Lung (tissue), 12 donors: ENCODE results near the gene CNNM4. TPM values are rescaled to one million over a fixed set of nuclear protein-coding genes. Genes with fewer than 3 reads are reported as not detected.

Experiments
- ATAC-seq: fragments of 200-7000 bp; cut with Tn5 transposase; one replicate; pipeline ENCODE4 v1.9.1; 2020; ENCODE audit warnings: moderate number of reproducible peaks; ENCODE audit not compliant: insufficient read depth, low FRiP score
- DNase-seq, 3 donors: peaks; one replicate each; pipeline ENCODE4 v3.0.0-alpha.2; 2013 to 2017
- H3K27ac ChIP-seq, 2 donors: one replicate each; pipeline ENCODE4 v1.5.1; 2013; ENCODE audit warnings: mild to moderate bottlenecking in 2 of 2, moderate library complexity in 2 of 2, control low read depth in 1 of 2, inconsistent platforms in 1 of 2, low read depth in 1 of 2, low read length in 1 of 2
- H3K27me3 ChIP-seq, 3 donors: one replicate each; pipeline ENCODE4 v1.5.1; 2013; ENCODE audit warnings: low read length in 2 of 3; ENCODE audit not compliant: control insufficient read depth in 3 of 3, insufficient read depth in 3 of 3
- H3K36me3 ChIP-seq, 4 donors: one replicate each; pipeline ENCODE4 v1.5.1; 2013; ENCODE audit warnings: low read length in 4 of 4, mild to moderate bottlenecking in 1 of 4, moderate library complexity in 1 of 4; ENCODE audit not compliant: control insufficient read depth in 4 of 4, insufficient read depth in 4 of 4
- H3K4me1 ChIP-seq, 5 donors: one replicate each; pipeline ENCODE4 v1.5.1; 2013; ENCODE audit warnings: low read length in 5 of 5, mild to moderate bottlenecking in 2 of 5, moderate library complexity in 1 of 5; ENCODE audit not compliant: control insufficient read depth in 5 of 5, insufficient read depth in 5 of 5
- H3K4me3 ChIP-seq: one replicate; pipeline ENCODE4 v1.5.1; 2013; ENCODE audit warnings: mild to moderate bottlenecking, control low read depth, moderate library complexity
- H3K9ac ChIP-seq, 2 donors: one replicate each; pipeline ENCODE4 v1.5.1; 2013; ENCODE audit warnings: low read length in 2 of 2, control low read depth in 1 of 2; ENCODE audit not compliant: insufficient read depth in 1 of 2
- H3K9me3 ChIP-seq, 4 donors: one replicate each; pipeline ENCODE4 v1.5.1; 2013; ENCODE audit warnings: low read length in 3 of 4, mild to moderate bottlenecking in 1 of 4, moderate library complexity in 1 of 4; ENCODE audit not compliant: control insufficient read depth in 4 of 4, insufficient read depth in 3 of 4
- CTCF ChIP-seq: IDR thresholded peaks from 2 replicates; pipeline ENCODE4 v1.5.1; 2012; ENCODE audit warnings: mild to moderate bottlenecking; ENCODE audit errors: control extremely low read depth, extremely low read depth
- WGBS, 2 donors: extraction: QIAGEN DNeasy Blood & Tissue Kit; methylation state at CpG; one replicate each; pipeline ENCODE4 v1.1.7; 2013; 5-methylcytosine and 5-hydroxymethylcytosine counted together
- polyA plus RNA-seq, 2 donors: library from polyadenylated mRNA; stranded (reverse); fragments of 200-250 nt; gene quantifications; one replicate each; pipeline ENCODE4 v1.2.1, GENCODE V29; 2013
- total RNA-seq, 2 donors: library from RNA; depleted of rRNA in 1 of 2; stranded (reverse); fragments of >200 nt in 1 of 2; gene quantifications; one replicate each; pipeline ENCODE4 v1.2.1, GENCODE V29; 2014 to 2021
- donor health status: control.
- donor health status: control.
- donor health status: Bipolar disorder and iron deficiency.
- donor health status: healthy.
- donor health status: DM: yes; HTN: yes; CAD: no.

Gene CNNM4
- total and polyA plus RNA-seq, 4 donors: 4.0 to 19.8 (median 12.3) TPM

- no peak for TF ChIP-seq CTCF
- Histone ChIP-seq H3K4me1 (peaks cover 3 to 13% (median 6%) of the 10 kb centered on the region in 5 donors), H3K9ac (no peak overlapping the region), H3K27ac (no peak overlapping the region), H3K27me3 (no peaks in the 10 kb centered on the region), H3K9me3 (no peaks in the 10 kb centered on the region), H3K36me3 (peaks cover 0 to 12% (median 9%) of the 10 kb centered on the region in 4 donors), H3K4me3 (no peak overlapping the region)
- ATAC-seq (no peak), DNase-seq (no peak)
- WGBS, 2 donors: 89 to 93% methylated on average over 12 of the region's 12 CpGs
Observed at GRCh38 chr2:96809951-96810782, 49.5 kb downstream of the CNNM4 start.

DNA sequence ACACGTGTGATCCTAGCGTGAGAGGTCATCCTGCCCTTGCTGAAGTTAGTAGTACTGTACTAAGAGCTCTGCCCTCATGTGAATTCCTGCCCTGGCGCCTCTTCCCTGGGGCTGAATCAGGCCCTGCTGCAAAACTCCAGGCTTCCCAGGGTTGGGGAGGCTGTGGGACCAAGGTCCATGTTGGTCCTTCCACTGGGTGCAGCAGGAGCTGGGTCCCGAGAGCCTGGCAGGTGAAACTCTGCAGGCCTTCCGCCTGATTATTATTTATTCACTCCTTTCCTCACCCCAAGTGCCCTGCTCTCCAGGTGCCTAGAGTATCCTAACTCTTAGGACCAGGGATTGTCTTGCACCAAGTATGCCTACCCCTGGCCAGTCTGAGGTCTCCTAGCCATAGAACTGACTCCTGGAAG lies 50.1 kb downstream of the CNNM4 start:
- 83 to 96% methylated on average over 5 of the region's 5 CpGs for WGBS, 2 donors
- no peak overlapping the region for H3K4me3 ChIP-seq
- H3K36me3 ChIP-seq: peaks cover 0 to 12% (median 9%) of the 10 kb centered on the region in 4 donors
- DNase-seq (no peak), ATAC-seq (no peak)
- H3K4me1 ChIP-seq: peaks cover 3 to 13% (median 7%) of the 10 kb centered on the region in 5 donors
- H3K9ac ChIP-seq: no peak overlapping the region
- no peaks in the 10 kb centered on the region for H3K9me3 ChIP-seq
- H3K27me3 ChIP-seq: no peaks in the 10 kb centered on the region
- TF ChIP-seq CTCF: no peak
- H3K27ac ChIP-seq: peak overlapping the region in 1 of 2 donors; percentile 37

DNA sequence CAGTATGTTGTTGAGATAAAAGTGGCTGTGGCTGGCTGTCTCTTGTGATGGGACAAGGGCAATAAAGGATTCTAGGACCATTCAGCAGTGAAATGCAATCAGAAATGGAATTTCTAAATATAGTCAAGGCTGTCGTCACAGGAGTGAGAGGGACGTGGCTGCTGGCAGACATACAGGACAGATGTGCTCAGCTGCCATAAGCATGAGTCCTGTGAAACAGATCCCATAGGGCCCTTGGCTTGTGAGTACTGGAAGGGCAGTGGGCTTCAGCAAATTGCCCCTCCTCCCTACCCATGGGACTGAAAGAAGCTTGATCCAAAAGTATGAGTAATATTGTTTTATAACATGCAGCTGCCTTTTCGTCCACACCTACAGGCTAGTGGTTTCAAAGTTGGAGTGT lies 51.2 kb downstream of the CNNM4 start:
- WGBS, 2 donors: 52 to 54% methylated on average over 3 of the region's 3 CpGs
- TF ChIP-seq CTCF: no peak
- Histone ChIP-seq H3K36me3 (peaks cover 0 to 12% (median 9%) of the 10 kb centered on the region in 4 donors), H3K4me3 (no peak overlapping the region), H3K9ac (no peak overlapping the region), H3K9me3 (no peaks in the 10 kb centered on the region), H3K4me1 (peaks cover 3 to 13% (median 8%) of the 10 kb centered on the region in 5 donors), H3K27ac (peak overlapping the region in 1 of 2 donors; percentile 70), H3K27me3 (no peaks in the 10 kb centered on the region)
- DNase-seq (peak; percentile 71 to 85 (median 81)), ATAC-seq (no peak)
